Forelimb muscle (tissue), 1 donor: ENCODE results near the gene DAGLA. TPM values are rescaled to one million over a fixed set of nuclear protein-coding genes. Genes with fewer than 3 reads are reported as not detected.

Experiments
- DNase-seq: peaks from one replicate; pipeline ENCODE4 v3.0.0-alpha.2; 2013; ENCODE audit warnings: low read depth
- polyA plus RNA-seq: library from polyadenylated mRNA; unstranded; fragments of 120-200 nt; gene quantifications from one replicate; pipeline ENCODE4 v1.2.1, GENCODE V29; 2013; ENCODE audit not compliant: insufficient read length

The DAGLA gene
- polyA plus RNA-seq, 1 donor: 4.6 TPM

- DNase-seq: no peak
Observed at GRCh38 chr11:61778357-61778886, 98.2 kb downstream of the DAGLA start.

DNA sequence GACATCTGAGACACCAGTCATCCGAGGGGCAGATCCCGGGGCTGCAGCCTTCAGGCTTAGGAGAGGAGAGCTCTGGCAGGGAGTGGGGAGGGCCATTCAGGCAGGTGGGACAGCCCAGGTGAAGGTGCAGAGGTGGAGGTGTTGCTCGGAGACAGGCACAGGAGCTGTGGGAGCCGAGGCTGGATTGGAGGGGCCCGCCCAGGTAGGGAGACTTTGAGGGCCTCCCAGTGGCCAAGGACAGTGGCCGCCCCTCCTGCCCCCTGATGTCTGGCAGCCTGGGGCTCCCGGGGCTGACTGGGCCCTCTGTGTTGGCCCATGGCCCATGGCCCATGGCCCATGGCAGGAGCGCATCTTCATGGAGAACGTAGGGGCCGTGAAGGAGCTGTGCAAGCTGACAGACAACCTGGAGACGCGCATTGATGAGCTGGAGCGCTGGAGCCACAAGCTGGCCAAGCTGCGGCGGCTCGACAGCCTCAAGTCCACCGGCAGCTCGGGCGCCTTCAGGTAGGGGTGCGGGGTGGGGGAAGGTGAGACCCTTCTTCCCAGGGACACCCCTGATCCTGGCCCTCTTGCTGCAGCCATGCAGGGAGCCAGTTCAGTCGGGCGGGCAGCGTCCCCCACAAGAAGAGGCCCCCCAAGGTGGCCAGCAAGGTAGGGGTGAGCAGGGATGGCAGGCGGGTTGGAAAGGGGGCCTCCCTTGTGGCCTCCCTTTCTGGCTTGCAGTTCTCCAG, 98.9 kb downstream of the DAGLA start:
- no peak for DNase-seq

DNA sequence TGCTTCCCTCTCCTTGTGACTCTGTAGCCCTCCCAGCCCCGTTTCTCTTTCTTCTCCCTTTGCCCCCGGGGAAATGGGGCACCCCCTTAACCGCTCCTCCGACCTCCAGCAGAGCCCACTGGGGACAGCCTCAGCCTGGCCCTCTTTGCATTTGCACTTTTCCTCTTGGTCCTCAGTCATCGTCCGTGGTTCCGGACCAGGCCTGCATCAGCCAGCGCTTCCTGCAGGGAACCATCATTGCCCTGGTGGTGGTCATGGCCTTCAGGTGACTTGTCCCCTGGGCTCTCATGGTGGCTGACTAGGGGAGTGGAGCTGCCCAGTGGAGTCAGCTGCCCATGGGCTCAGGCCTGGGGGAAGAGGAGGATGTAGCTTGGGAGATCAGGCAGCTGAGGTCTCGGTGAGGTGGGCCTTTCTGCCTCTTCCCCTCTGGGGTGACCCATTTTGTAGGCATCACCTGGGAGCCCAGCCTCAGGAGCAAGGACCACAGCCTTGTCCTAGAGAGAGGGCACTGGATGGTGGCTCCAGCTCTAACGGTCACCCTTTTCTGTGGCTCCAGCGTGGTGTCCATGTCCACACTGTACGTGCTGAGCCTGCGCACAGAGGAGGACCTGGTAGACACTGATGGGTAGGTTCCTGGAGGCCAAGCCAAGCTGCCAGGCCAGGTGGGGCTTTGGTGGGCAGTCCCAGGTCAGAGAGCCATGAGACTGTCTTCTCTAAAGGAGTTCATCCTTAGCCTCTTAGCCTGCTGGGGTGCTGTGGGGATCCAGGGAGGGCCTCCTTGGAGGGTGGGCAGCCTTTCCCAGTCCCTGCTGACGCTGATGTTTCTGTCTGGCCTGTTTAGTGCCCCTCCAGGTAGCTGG, 99.7 kb downstream of the DAGLA start:
- no peak for DNase-seq

DNA sequence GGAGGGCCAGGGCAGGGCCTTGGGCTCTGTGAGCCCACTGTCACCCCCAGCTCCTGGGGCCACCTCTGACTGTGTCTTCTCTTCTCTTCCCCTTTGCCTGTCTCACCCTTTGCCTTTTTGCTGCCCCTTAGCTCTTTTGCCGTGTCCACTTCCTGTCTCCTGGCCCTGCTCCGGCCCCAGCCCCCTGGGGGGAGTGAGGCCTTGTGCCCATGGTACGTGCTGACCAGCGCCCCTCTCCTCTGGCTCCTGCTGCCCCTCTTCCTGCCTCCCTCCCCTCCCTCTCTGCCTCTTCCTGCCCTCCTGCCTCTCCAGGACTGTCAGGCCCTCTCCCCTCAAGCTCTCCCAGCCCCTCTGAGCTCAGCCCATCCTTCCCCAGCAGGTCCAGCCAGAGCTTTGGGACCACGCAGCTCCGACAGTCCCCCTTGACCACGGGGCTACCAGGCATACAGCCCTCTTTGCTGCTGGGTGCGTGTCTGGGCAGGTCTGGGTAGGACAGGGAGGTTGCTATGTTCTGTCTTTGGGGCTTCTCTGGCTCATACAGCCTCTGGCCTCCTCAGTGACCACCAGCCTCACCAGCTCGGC, 100.5 kb downstream of the DAGLA start:
- DNase-seq: no peak

GRCh38 chr11:61781585-61781984, 101.4 kb downstream of the DAGLA start:
- no peak for DNase-seq

- DNase-seq: no peak
Observed at GRCh38 chr11:61782299-61782698, 102.1 kb downstream of the DAGLA start.

GRCh38 chr11:61782841-61783240, 102.7 kb downstream of the DAGLA start:
- DNase-seq: no peak

GRCh38 chr11:61783717-61784505, 103.7 kb downstream of the DAGLA start:
- no peak for DNase-seq

- DNase-seq: no peak
Observed at GRCh38 chr11:61784506-61784805, 104.3 kb downstream of the DAGLA start.

- DNase-seq: no peak
Observed at GRCh38 chr11:61785837-61786402, 105.7 kb downstream of the DAGLA start.

DNA sequence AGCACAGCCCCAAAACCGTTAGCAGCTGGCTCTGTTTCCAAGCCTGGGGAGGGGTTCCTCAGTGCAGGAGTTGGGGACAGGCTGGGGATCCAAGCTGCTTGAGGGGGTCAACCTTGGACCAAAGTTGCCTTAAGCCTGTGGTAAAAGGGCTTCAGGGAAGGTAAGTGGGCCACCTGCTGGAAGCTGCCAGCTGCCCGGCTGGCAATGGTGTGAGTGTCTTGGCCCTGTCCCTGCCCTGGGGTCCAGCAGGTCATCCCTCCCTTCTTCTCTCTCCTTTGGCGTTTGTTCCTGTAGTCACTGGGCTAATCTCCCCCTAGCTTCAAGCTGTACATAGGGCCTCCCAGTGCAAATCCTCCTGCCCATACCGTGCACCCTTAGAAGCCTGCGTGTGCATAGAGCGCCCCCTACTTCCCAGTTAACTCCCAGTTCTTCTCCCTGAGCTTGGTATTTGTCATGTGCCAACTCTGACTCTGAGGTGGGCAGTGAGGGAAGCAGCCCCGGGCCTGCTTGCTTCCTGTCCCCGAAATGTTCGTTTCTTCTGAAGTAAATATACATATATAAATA, 107.8 kb downstream of the DAGLA start:
- DNase-seq: no peak

GRCh38 chr11:61791737-61792309, 111.6 kb downstream of the DAGLA start:
- DNase-seq: peak; percentile 60

DNA sequence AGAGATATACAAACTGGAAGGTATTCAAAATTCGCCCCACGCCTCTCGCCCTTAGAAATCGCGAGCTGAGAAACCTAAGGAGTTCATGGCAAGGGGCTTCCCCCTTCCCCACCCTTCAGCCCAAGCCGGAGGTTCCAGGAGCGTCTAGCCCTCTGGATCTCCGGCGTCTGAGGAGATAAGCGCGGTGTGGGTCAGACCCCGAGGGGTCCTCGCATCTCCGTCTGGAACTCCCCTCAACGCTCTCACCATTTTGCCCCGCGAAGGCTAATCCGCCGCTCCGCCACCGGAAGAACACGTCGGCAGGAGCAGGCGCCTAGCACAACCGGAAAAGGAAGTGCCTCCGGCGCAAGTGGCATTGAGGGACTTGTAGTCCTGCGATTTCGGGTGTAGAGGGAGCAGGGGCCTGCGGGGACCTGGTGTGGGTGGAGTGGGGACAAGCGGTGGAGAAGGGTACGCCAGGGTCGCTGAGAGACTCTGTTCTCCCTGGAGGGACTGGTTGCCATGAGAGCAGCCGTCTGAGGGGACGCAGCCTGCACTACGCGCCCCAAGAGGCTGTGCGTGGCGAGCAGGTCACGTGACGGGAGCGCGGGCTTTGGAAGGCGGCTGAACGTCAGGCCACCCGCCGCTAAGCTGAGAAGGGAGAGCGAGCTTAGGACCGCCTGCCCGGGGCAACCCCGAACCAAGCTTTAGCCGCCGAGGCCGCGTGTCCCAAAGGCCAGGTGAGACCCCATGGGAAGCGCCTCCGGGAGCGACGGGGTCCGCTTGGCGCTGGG, 112.3 kb downstream of the DAGLA start, which contains the start of the genes FEN1 and TMEM258:
Gene FEN1 (plus strand): TSS at position 602 of the 773 bp plus-strand sequence. CDS start 2,451 bp downstream, outside the sequence.
Gene TMEM258 (minus strand): TSS at position 290 of the 773 bp plus-strand sequence. CDS start 41 bp downstream, at position 249.
- DNase-seq: peak; percentile 84

- no peak for DNase-seq
Observed at GRCh38 chr11:61793083-61793828, 113.1 kb downstream of the DAGLA start.

DNA sequence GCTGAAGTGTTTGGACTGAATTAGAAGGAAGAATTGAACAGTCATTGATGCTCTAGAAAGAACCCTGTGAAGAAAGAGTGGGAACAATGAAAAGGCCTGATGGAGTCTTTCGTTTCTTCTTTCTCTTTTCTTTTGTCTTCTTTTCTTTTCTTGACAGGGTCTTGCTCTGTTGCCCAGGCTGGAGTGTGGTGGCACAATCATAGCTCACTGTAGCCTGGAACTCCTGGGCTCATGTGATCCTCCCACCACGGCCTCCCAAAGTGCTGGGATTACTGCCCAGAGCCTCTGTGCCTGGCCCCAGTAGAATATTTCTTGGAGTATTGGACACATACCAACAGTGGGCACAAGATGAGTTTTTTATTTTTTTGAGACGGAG, 113.6 kb downstream of the DAGLA start:
- DNase-seq: no peak

DNA sequence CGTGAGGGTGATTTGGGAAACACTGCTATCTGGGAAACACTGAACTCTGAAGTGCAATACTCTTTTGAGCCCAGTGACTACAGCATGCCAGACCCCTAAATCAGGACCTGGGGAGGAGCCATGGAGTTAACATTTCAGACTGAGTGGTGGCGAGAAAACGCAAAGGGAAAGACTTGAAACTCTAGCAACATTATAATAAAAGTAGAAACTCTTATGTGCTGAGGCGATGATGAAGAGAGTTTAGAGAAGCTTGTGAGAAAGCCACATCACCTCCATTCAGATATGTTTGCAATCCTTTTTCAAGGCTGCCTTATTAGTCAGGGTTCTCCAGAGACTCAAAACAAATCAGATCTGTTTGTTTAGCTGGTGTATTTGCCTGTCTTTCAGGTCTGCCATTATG, 114.4 kb downstream of the DAGLA start:
- no peak for DNase-seq

- DNase-seq: no peak
Observed at GRCh38 chr11:61795459-61795858, 115.3 kb downstream of the DAGLA start.

DNA sequence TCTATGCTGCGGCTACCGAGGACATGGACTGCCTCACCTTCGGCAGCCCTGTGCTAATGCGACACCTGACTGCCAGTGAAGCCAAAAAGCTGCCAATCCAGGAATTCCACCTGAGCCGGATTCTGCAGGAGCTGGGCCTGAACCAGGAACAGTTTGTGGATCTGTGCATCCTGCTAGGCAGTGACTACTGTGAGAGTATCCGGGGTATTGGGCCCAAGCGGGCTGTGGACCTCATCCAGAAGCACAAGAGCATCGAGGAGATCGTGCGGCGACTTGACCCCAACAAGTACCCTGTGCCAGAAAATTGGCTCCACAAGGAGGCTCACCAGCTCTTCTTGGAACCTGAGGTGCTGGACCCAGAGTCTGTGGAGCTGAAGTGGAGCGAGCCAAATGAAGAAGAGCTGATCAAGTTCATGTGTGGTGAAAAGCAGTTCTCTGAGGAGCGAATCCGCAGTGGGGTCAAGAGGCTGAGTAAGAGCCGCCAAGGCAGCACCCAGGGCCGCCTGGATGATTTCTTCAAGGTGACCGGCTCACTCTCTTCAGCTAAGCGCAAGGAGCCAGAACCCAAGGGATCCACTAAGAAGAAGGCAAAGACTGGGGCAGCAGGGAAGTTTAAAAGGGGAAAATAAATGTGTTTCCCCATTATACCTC, 115.8 kb downstream of the DAGLA start:
- no peak for DNase-seq
